GM18505 (cell line): Measurements from ENCODE around the gene LY86.

Experiments used
- ATAC-seq: cut with Tn5 transposase; IDR thresholded peaks from one replicate; pipeline ENCODE4 v1.9.1; 2021; ENCODE audit not compliant: unreplicated experiment
- POLR2A ChIP-seq: IDR thresholded peaks from 4 replicates; pipeline ENCODE4 v1.6.1; 2011; ENCODE audit warnings: borderline replicate concordance; ENCODE audit not compliant: insufficient read depth, insufficient read length; ENCODE audit errors: extremely low read depth

The LY86 gene

DNA sequence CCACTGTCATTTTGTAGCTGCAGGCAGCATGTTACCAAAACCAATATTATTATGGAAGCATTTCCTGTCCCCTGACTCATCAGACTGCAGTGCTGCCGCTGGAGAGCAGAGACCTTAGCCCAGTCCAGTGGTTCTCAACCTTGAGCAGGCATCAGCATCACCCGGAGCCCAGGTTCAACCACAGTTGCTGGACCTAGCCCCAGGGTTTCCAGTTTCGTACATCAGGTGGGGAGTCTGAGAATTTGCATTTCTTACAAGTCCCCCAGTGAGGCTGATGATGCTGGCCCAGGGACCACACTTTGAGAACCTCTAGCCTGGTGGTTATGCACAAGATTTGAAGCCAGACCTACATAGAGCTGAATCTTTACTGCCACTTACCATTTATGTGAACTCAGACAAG is 47.3 kb downstream of the LY86 start:
- no peak for TF ChIP-seq POLR2A
- no peak for ATAC-seq

DNA sequence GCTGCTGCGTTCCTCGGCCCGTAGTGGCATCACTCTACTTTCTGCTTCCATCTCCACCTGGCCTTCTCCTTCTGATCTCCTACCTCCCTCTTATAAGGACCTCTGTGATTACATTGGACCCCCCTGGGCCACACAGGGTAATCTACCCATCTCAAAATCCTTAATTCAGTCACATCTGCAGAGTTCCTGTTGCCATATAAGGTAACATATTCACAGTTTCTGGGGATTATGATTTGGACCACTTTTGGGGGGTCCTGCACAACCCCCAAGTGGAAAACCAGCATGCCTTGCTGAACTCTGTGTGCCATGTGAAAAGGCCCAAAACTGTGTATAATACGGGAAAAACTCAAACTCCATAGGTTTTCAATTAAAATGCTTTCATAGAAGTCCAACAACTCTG is 51.1 kb downstream of the LY86 start:
- TF ChIP-seq POLR2A: no peak
- ATAC-seq: no peak

DNA sequence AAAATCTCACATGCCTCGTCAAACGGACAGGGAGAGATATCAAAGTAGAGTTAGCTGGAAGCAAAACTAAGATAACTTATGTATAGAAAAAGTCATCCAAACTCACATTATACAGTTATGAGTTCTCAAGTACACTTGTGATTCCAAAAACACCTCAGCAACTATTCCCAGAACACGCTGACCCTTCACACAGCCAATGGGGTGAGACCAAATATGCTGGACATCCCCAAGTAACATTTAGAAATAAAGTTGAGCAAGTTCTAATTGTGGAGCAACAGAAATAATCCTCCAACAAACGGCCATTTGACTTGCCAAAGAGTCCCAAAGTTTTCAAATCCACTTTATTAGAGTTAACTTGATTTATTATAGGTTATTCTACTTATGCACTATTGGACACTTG is 52.4 kb downstream of the LY86 start:
- no peak for ATAC-seq
- TF ChIP-seq POLR2A: no peak

DNA sequence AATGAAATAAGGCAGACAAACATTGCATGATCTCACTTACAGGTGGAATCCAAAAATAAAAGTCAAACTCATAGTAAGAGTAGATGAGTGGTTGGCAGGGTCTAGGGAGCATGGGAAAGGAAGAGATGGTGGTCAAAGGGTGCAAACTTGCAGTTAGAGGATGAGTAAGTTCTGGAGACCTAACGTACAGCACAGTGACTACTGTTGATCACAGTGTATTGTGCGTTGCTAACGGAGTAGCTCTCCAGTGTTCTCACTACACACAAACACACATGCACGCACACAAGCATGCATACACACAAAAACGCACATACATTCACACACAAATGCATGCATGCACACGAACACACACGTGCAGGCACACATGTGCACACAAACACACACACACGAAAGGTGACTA is 54.9 kb downstream of the LY86 start:
- peak; percentile 61 for ATAC-seq
- no peak for TF ChIP-seq POLR2A

DNA sequence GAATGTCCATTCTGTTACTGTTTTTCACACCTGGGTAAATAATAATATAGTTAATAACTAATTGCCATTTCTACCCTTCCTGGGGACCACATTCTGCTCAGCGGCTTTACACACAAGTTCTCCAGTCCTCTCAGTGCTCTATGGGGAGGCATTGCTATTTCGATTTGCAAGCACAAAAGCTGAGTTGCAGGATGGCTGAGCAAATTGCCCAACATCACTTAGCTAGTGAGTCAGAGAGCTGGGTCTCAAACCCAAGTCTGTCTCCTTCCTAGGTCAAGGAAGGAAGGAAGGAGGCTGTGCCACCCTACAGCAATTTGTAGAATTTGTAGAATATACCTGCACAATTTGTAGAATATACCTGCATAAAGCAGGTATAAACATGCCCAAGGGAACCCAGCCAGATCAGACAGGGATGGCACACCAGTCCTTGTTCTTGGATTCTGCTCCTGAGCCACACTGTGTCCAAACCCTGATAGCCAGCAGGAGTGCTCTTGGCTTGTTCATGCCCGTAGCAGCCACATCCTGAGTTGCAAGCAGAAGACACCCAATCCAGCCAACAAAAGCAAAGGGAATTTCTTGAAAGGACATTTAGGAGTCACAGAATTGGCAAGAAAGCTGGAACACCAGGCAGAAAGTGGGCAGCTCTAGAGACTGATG is 56.9 kb downstream of the LY86 start:
- no peak for ATAC-seq

DNA sequence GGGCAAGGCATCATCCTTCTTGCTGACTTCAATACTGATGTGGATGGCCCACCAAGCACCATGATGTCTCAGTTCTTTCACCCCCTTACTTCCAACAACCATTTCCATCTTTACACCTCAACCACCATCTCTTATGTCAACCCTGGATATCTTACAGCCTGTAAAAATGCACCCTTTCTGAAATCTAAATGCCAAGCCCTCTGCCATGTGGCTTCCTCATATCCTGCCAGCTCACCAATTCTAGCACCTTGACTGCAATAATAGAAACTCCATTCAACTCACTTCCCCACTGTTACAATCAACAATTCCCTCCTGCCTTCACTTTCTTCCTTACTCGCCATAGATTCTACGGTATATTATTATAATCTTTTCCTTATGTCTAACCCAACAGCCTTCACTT is 57.9 kb downstream of the LY86 start:
- no peak for ATAC-seq
- no peak for TF ChIP-seq POLR2A

More for the DNA sequence above, 56.9 kb downstream of the LY86 start:
- TF ChIP-seq POLR2A: no peak

DNA sequence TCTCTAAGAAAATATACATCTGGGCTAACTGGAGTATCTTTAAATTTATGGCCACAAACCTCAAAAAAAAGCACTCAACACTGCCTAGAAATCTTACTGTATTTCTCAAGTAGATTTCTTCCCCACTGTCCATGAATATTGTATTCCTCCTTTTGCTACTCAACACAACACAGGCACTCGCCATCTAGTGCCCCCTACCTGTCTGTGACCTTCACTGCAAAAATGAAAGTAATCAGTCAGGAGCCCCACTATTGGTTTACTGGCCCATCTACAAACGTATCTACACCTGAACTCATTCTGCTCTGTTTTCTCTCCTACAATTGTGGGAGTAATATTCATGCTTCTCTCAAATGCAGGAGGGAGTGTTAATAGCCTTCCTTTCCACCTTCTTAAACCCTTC is 58.3 kb downstream of the LY86 start:
- no peak for ATAC-seq
- no peak for TF ChIP-seq POLR2A

DNA sequence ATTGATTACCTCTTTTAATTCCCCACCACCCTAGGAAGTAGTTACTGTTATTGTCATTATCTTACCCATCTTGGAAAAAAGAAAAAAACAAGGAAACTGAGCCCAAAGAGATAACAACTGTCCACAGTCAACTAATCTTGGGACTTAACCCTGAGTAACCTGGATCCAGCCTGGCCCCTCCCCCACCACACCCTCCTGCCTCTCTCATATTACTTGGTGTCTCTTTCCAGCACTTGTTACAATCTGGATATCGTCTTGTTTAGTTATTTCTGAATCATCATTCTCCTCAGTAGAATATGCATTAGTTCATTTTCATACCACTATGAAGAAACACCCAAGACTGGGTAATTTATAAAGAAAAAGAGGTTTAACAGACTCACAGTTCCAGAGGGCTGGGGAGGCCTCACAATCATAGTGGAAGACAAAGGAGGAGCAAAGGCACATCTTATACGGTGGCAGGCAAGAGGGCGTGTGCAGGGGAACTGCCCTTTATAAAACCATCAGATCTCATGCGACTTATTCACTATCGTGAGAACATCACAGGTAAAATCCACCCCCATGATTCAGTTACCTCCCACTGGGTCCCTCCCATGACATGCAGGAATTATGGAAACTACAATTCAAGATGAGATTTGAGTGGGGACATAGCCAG is 60.3 kb downstream of the LY86 start:
- TF ChIP-seq POLR2A: no peak
- ATAC-seq: no peak

DNA sequence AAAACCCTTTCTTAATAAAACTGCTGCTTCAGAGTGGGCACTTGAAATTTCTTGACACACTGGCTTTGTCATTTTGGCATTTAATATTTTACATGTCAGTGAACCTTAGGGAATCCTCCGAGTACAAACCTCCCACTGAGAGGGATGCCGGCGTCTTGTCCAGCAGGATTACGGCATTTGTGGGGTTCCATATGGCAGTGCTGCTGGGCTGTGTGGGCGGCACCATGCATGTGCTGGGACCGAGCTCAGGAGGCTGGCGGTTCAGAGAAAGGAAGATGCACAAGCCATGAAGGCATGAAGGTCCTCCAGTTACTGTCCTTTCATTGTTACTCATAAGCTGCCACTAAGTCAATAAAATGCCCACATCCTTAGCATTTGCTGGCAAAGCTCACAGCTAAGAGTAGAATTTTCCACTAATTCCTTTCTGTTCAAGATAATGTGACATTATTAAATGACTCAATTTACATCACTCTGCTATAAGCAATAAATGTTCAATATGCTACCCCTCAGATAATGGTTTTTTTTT is 61.4 kb downstream of the LY86 start:
- no peak for TF ChIP-seq POLR2A
- no peak for ATAC-seq

DNA sequence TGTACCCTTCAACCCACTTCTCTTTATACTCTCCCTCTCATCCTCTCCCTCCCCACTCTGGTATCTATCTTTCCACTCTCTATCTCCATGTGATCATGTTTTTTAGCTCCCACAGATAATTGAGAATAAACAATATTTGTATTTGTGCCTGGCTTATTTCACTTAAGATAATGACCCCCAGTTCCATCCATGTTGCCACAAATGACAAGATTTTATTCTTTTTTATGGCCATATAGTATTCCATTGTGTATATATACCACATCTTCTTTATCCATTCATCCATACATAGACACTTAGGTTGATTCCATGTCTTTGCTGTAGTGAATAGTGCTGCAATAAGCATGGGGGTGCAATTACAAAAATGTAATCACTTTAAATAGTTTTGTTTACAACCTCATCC is 62.3 kb downstream of the LY86 start:
- TF ChIP-seq POLR2A: no peak
- ATAC-seq: no peak

DNA sequence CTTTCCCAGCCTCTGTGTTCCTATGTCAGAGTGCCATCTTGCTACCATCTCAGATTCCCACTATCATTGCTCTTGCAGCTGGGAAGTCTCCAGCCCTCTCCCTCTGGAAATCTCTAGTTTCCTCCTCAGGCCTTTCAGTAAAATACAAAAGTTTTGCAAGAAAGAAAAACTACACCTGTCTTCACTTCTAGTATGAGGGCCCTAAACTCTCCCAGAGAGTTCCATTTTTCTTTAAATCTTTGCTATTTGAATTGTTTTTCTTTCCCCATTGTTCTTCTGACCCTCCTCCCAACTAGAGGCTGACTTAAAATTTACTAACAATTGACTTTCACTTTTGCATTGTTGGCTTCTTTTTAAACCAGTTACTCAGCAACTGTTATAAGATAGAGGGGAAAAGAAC is 62.8 kb downstream of the LY86 start:
- no peak for ATAC-seq

DNA sequence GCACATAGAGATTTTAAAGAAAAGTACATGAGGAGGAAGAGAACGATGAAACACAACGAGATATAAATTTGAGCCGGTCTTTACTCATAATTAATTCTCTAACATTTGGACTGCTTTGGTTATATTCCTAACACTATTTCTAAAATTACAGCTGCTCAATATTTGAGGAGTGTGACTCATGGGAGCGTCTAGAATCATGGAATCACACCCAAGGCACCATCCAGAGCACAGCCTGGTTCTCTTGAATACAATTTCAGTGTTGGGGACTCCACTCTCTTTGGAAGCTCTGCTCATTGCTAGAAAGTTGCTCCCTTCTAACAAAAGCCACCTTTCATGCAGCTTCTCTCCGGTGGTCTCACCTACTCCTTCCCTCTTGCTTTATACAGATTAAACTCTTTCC is 64.4 kb downstream of the LY86 start:
- ATAC-seq: no peak
- no peak for TF ChIP-seq POLR2A

More for the DNA sequence above, 62.8 kb downstream of the LY86 start:
- TF ChIP-seq POLR2A: no peak

DNA sequence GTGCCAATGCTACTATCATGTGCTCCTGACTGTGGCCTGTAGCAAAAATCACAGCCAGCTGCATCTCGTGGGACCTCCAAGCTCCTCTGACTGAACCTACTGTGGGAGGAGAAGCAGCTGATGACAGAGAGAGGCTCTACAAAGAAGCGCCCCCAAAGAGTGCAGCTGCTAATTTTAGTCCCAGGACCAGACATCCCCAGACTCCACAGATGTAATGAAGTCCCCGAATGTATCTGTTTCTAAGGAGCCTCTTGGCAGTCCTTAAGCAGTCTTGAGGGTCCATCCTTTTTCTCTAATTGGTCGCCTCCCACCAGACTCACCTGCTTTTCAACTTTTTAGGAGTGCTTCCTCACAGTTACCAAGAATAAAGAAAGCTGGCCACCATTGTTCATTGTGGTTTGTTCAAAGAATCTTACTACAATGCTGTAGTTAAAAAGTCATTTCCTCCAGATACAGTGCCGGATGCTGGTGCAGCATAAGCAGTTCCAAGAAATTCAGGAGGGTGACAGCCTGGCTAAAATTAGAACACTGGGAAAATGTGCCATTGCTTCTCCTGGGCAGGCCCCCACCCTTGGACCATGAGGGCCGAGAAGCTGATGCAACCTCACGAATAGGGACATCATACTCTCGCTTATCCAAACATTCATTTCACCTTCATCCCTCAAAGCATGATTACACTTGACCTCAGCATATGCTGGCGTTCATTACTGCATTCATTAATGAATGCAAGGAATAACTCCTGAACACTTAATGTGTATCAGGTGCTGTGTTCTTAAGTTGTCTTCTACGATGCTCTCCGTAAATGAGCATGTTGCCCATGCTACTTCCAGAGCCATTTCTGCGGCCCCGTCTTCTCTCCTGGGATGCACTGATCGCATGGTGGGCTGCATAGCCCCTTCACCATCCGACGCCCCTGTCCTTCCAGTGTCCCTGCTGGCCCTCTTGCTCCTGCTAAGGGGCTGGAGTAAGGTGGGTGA is 66.4 kb downstream of the LY86 start:
- no peak for ATAC-seq
- TF ChIP-seq POLR2A: no peak
